Embryonic facial prominence (tissue), 1 donor: ENCODE data around the gene S100Z.
"Not testable (repeated sequence)": the region's sequence is repeated elsewhere in the genome, so short reads cannot be mapped to it uniquely, and the experiment has no call there.

ENCODE experiments used
- DNase-seq: peaks from one replicate; pipeline ENCODE4 v3.0.0-alpha.2; 2016; ENCODE audit errors: extremely low spot score

The S100Z gene

GRCh38 chr5:76874088-76874581 lies 24.3 kb downstream of the S100Z start:
- no peak for DNase-seq

DNA sequence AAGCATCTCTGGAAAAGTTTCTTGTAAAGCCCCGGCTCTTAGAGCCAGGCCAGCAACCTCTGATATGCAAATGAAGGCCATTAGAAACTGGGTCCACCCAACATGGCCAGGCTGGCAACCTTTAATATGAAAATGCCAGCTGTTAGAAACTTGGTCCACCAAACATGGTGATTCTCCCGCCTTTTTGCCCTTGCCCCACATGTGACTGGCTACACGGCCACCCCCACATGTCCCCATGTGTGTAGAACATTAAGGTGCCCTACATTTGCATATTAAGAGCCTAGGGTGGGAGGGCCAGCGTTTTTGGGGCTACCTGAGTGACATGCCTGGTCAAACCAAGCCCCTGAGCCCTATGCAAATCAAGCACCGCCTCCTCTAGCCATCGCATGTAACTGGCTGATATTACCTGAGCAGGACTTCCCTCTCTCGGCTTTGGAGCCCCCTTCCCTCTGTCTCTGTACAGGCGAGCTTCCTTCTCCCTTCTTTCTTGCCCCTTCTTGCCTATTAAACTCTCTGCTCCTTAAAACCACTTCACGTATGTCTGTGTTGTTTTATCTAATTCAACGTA lies 39.0 kb downstream of the S100Z start:
- no peak for DNase-seq

GRCh38 chr5:76893294-76893693 lies 43.5 kb downstream of the S100Z start:
- no peak for DNase-seq

DNA sequence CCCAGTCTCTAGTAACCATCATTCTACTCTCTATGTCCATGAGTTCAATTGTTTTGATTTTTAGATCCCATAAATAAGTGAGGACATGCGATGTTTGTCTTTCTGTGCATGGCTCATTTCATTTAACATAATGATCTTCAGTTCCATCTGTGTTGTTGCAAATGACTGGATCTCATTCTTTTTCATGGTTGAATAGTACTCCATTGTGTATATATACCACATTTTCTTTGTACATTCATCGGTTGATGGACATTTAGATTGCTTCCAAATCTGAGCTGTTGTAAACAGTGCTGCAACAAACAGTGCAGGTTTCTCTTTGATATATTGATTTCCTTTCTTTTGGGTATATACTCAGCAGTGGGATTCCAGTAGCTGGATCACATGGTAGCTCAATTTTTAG lies 46.4 kb downstream of the S100Z start:
- no peak for DNase-seq

- DNase-seq: no peak
These were observed 51.7 kb downstream of the S100Z start for GRCh38 chr5:76901522-76901921.

DNA sequence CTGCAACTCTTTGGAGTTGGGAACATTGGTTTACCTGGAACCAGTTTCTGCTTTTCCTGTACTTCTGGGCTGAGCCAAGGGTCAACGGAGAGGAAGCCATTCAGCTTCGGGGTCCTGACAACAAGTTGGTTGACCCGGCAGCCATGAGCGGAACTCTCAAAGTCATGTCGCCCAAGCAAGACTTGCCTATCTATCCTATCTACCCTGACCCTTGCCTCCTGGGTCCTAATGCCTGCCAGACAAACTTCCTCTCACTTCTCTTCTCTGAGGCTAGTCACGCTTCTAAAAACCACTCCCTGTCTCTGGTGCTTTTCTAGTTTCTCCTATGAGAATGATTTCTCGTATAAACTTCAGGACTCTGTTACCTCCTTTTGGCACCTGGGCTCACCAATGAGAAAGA lies 58.4 kb downstream of the S100Z start:
- DNase-seq: no peak

DNA sequence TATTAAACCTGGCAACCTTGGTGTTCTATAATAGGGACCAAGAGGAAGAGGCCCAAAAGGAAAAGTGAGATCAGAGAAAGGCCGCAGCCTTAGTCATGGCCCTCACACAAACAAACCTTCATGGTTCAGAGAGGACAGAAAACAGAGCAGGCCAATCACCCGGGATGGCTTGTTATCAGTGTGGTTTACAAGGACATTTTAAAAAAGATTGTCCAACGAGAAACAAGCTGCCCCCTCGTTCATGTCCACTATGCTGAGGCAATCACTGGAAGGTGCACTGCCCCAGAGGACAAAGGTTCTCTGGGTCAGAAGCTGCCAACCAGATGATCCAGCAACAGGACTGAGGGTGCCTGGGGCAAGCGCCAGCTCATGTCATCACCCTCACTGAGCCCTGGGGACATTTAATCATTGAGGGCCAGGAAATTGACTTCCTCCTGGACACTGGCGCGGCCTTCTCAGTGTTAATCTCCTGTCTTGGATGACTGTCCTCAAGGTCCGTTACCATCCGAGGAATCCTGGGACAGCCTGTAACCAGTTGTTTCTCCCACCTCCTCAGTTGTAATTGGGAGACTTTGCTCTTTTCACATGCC lies 60.6 kb downstream of the S100Z start:
- DNase-seq: not testable (repeated sequence)

DNA sequence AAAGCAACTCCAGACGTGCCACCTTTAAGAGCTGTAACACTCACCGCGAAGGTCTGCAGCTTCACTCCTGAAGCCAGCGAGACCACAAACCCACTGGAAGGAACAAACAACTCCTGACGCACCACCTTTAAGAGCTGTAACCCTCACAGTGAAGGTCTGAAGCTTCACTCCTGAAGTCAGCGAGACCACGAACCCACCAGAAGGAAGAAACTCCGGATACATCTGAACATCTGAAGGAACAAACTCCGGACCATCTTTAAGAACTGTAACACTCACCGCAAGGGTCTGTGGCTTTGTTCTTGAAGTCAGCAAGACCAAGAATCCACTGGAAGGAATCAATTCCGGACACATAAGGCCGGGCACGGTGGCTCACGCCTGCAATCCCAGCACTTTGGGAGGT lies 64.9 kb downstream of the S100Z start:
- DNase-seq: not testable (repeated sequence)

DNA sequence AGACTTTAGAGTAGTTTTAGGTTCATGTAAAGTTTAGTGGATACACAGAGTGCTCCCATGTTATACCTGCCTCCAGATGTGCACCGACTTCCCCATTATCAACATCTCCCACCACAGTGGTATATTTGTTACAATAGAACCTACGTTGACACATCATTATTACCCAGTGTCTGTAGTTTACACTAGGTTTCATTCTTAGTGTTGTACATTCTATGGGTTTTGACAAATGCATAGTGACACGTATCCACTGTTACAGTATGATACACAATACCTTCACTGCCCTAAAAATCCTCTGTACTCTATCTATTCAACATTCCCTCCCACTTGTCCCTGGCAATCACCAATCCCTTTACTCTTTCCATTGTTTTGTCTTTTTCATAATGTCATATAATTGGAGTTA lies 68.7 kb downstream of the S100Z start:
- DNase-seq: no peak

GRCh38 chr5:76920491-76920890 lies 70.7 kb downstream of the S100Z start:
- DNase-seq: no peak

DNA sequence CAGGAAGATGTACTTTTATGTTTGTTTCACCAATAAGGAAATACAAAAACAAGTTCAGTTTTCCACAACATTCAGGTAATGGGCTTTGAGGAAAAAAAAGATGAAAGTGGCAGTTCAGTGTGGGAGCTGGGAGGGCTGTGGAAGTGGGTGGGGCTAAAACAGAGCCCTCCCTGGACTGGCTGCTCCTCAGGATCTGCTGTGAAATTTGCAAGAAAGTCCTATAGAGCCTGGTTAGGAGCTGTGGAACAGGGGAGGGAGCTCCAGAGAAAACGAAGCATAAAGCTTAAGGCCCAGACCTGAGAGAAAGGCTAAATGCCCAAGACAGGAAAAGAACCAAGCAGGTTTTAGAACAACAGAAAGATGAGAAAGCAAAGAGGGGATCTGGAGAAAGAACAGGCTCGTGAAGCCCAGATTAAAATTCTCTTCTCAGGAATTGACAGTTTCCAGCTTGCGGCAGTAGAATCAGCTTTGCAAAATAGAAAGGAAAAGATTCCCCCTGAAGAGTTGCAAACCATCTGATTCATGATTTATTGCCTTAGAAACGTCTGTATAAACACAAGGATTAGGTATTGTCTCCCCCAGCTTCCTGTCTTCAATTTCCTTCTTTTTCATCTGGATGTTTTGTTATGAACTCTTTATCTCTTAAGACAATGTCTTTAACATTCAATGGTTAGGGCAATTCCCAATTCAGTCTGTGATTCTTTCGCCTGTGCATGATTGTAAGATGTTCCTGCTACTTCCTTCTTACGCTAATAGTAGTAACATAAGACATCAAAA lies 76.7 kb downstream of the S100Z start:
- no peak for DNase-seq

GRCh38 chr5:76927961-76928360 lies 78.1 kb downstream of the S100Z start:
- no peak for DNase-seq

DNA sequence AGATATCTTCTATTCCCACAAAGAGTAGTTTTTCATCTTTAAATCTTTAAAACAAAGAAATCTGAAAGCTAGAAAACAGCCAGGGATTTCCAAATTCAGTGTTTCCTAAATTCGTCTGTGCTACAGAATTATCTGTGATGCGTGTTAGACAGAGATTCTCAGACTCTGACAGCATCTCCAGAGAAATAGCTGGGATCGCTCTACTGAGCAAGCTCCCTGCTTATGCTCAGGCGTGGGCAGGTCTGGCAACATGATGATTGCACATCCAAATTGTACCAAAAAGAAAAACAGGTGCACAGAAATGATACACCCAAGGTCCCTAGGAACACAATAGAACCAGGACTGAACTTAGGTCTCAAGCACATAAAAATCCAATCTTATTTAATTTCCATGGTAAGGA lies 80.3 kb downstream of the S100Z start:
- no peak for DNase-seq

DNA sequence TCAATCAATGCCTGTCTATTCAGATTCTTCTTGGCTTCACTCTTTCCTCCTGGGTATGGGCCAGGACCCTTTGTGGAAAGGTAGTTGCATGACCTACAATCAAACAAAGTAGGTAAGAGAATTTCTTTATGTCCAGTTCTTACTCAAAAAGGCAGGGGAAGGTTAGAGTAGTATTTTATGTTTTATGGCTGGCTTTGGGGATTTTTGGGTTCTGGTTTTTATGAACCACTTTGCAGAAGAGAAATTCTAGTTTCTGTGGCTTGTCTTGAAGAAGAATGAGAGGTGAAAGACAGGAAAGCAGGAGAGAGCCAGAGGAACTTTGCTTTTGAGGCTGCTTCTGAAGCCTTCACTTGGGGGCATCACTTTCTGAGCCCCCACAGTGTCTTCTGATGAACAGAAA lies 88.4 kb downstream of the S100Z start:
- no peak for DNase-seq

- no peak for DNase-seq
These were observed 91.2 kb downstream of the S100Z start for GRCh38 chr5:76941000-76941399.

GRCh38 chr5:76941442-76941841 lies 91.6 kb downstream of the S100Z start:
- no peak for DNase-seq

GRCh38 chr5:76942581-76942980 lies 92.8 kb downstream of the S100Z start:
- no peak for DNase-seq

DNA sequence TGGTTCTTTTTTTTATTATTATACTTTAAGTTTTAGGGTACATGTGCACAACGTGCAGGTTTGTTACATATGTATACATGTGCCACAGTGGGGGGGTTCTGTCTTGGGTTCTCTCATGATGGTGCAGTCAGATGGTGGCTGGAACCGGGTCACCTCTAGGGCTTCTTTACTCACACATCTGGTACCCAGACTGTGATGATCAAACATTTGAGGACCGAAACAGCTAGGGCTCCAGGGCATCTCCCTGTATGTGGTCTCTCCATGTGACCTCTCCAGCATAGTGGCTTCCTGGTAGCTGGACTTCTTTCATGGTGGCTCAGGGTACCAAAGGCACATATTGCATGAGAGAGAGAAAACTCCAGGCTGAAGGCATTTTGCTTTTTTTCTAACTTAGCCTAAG lies 93.2 kb downstream of the S100Z start:
- DNase-seq: no peak

DNA sequence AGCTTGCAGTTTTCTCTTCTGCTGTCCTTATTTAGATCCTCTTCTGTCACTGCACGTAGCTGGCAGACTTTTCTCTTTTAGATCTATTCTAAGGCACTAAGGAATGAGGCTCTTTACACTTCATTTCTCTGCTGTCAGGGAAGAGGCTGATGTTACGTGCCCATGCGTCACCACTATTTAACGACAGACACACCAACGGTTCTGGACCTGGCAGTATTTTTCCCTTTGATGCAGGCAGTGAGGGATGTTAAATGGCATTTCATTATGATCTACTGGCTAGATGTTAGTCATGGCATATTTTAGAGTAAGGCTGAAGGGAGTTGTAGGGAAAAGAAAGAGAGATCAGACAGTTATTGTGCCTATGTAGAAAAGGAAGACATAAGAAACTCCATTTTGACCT lies 94.8 kb downstream of the S100Z start:
- DNase-seq: no peak

GRCh38 chr5:76945238-76945637 lies 95.4 kb downstream of the S100Z start:
- not testable (repeated sequence) for DNase-seq

DNA sequence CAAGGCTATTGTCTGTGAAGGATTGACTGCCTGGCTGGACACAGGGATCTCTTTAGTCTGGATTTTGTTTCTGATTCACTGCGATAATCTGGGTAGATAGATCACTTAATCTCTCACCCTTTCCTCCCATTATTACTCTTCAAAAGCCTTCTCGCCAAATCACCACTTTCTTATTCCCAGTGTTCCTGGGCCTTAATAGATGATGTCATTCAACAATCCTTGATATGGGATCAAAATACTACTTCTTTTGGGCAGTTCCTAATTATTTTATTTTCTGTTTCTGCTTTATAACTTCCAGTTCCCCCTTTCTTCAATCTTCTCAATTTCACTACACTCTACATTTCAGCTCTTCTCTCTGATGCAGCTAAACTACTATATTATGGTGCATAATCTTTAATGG lies 96.3 kb downstream of the S100Z start:
- no peak for DNase-seq

- DNase-seq: no peak
These were observed 97.3 kb downstream of the S100Z start for GRCh38 chr5:76947082-76947503.
